Measurements from ENCODE around the gene XCL1.
A peak's percentile ranks its signal among the peaks of the same experiment; 100 is the strongest.
"Not testable (repeated sequence)": the region's sequence is repeated elsewhere in the genome, so short reads cannot be mapped to it uniquely, and the experiment has no call there.

Gene XCL1, protein sequence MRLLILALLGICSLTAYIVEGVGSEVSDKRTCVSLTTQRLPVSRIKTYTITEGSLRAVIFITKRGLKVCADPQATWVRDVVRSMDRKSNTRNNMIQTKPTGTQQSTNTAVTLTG

DNA sequence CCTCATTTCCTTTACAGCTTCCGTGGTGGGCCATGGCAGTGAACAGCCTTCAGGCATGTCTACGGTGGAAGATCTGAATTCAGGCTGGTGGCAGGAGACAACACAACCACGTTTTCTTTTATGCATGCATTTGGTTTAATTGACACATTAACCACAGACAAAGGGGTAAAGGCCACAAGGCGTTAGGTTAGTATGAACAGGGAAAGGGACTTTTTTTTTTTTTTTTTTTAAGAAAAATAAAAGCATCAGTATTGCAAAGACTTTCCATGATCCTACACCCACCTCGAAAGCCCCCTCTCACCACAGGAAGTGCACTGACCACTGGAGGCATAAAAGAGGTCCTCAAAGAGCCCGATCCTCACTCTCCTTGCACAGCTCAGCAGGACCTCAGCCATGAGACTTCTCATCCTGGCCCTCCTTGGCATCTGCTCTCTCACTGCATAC lies at the start of gene XCL1:
XCL1 (plus strand) TSS at position 361 of the 444 bp plus-strand sequence; CDS start at position 394, 33 bp downstream.
- POLR2A ChIA-PET (ENCODE audit: low non-redundant PET); DNase-seq (ENCODE audit: low spot score); H3K27ac ChIP-seq: not testable (repeated sequence)
- CTCF ChIA-PET: interaction anchor here (1.1 kb wide), 1 partner anchor 20 kb away, joined by 3 read pairs; no protein-coding TSS in a partner anchor

DNA sequence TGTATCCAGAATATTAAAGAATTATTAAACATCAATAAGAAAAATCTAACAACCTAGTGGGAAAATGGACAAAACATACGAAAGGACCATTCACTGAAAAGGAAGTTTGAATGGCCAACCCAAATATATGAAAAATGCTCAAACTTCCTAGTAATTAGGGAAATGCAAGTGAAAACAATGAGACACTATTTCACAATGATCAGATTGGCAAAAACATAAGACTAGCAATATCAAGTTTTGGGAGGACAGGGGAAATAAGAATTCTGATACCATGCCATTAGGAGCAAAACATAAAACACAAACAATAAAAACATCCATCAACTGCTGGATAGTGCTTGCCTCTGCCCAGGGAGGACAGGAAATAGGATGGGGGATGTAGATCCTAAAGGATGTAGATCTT lies 46.9 kb upstream of the XCL1 start:
- POLR2A ChIA-PET (ENCODE audit: low non-redundant PET): no interaction called here
- no peak overlapping the region for H3K27ac ChIP-seq
- TF ChIP-seq, protein P1, sequence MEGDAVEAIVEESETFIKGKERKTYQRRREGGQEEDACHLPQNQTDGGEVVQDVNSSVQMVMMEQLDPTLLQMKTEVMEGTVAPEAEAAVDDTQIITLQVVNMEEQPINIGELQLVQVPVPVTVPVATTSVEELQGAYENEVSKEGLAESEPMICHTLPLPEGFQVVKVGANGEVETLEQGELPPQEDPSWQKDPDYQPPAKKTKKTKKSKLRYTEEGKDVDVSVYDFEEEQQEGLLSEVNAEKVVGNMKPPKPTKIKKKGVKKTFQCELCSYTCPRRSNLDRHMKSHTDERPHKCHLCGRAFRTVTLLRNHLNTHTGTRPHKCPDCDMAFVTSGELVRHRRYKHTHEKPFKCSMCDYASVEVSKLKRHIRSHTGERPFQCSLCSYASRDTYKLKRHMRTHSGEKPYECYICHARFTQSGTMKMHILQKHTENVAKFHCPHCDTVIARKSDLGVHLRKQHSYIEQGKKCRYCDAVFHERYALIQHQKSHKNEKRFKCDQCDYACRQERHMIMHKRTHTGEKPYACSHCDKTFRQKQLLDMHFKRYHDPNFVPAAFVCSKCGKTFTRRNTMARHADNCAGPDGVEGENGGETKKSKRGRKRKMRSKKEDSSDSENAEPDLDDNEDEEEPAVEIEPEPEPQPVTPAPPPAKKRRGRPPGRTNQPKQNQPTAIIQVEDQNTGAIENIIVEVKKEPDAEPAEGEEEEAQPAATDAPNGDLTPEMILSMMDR (conservative IDR thresholded peaks at IDR 0.05; ENCODE audit: low read depth): no peak
- DNase-seq (ENCODE audit: low spot score): no peak
- CTCF ChIA-PET: interaction anchor here (0.7 kb wide), 1 partner anchor 208 kb away, joined by 5 read pairs; no protein-coding TSS in a partner anchor

DNA sequence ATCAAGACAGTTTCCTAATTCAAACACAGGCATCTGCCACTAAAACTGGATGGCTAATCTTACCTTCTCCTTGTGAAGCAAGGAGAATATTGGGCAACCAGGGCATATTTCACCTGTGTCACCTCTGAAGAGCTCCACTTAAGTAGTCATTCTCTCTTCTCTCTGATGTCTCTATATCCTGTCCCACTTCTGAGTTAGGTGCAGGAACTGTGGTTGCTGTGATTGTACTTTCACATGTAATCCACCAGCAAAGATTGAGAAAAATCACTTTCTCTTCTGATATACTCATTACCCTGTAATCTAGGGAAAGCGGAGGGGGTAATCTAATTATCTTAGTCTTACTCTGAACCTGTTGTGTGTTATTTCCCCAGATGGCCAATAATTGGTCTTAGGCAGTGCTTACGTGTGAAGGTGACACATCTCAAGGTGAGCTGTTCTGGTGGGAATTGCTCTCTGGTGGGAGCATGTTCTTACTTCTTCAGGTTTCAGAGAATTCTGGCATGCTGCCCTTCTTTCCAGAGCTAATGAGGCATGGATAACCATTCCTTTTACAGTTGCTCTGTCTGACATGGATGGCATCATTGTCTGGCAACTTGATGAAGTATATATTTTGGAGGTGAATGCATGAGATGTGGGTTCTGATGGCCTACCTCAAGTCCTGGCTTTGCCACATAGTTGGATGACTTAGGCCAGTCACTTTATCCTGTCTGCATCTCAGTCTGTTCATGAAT lies 44.6 kb upstream of the XCL1 start:
- DNase-seq (ENCODE audit: low spot score): no peak
- ChIA-PET CTCF (no interaction called here), POLR2A (ENCODE audit: low non-redundant PET) (no interaction called here)
- TF ChIP-seq, protein P1 (conservative IDR thresholded peaks at IDR 0.05; ENCODE audit: low read depth): no peak
- H3K27ac ChIP-seq: no peak overlapping the region

DNA sequence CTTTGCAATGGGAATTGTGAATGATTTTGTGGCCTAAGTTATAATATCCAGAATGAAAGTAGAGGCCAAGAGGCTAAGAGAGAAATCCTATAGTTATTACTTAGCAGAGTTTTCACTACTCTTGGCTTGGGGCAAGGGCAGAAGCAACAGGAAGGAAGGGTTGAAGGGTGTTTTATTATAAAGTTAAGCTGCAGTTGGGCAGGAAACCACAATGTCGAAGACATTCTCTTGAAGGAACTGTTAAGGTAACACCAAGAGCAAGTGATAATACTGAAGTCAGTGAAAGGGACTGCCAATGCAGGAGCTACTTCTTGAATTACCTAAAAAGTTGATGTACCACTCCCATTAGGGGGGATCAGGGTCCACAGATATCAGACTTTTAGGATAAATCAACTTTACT lies 40.9 kb upstream of the XCL1 start:
- no peak overlapping the region for H3K27ac ChIP-seq
- ChIA-PET CTCF (no interaction called here), POLR2A (ENCODE audit: low non-redundant PET) (no interaction called here)
- TF ChIP-seq, protein P1 (conservative IDR thresholded peaks at IDR 0.05; ENCODE audit: low read depth): no peak
- no peak for DNase-seq (ENCODE audit: low spot score)

DNA sequence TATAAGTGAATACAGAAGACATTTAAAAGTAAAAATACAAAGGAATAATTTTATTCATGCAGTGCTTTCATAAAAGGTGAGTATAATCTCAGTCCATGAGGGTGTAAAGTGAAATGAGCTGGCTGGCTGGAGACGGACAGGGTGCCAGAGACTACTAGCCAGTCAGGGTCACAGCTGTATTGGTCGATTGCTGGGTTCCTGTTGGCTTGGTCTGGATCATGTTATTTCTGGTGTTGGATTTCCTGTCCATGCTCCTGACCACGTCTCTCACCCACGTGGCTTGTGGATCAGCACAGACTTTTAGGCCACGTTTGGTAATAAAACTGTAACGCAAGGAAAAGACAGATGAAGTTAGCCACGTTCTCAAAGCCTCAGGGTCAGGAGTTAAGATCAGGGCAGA lies 35.6 kb upstream of the XCL1 start:
- H3K27ac ChIP-seq; POLR2A ChIA-PET (ENCODE audit: low non-redundant PET); CTCF ChIA-PET; DNase-seq (ENCODE audit: low spot score): not testable (repeated sequence)

DNA sequence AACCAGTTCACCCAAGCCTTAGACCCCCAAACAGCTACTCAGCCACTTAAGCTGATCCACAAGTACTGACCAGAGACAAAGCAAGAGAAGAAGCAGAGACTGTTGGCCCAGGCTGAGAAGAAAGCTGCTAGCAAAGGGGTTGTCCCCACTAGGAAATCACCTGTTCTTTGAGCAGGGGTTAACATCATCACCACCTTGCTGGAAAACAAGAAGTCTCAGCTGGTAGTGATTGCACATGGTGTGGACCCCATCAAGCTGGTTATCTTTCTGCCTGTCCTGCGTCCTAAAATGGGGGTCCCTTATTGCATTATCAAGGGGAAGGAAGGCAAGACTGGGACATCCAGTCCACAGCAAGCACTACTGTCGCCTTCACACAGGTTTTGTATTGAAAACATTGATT lies 33.4 kb upstream of the XCL1 start:
- CTCF ChIA-PET; POLR2A ChIA-PET (ENCODE audit: low non-redundant PET); DNase-seq (ENCODE audit: low spot score); H3K27ac ChIP-seq: not testable (repeated sequence)

DNA sequence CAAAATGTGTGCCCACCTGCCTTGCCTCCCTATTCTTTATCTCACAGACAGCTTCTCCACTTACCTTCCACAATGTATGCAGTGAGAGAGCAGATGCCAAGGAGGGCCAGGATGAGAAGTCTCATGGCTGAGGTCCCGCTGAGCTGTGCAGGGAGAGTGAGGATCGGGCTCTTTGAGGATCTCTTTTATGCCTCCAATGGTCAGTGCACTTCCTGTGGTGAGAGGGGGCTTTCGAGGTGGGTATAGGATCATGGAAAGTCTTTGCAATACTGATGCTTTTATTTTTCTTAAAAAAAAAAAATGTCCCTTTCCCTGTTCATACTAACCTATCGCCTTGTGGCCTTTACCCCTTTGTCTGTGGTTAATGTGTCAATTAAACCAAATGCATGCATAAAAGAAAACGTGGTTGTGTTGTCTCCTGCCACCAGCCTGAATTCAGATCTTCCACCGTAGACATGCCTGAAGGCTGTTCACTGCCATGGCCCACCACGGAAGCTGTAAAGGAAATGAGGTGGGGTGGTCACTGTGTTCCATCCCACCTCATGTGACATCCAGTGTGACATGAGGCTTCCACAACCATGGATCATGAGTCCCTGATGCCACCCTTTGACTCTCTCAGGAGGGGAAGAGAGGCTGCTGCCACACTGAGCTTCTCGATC lies 32.4 kb upstream of the XCL1 start, which contains the start of gene XCL2:
XCL2 (minus strand) TSS at position 158 of the 659 bp plus-strand sequence; CDS start at position 125, 33 bp downstream.
- CTCF ChIA-PET: not testable (repeated sequence)

DNA sequence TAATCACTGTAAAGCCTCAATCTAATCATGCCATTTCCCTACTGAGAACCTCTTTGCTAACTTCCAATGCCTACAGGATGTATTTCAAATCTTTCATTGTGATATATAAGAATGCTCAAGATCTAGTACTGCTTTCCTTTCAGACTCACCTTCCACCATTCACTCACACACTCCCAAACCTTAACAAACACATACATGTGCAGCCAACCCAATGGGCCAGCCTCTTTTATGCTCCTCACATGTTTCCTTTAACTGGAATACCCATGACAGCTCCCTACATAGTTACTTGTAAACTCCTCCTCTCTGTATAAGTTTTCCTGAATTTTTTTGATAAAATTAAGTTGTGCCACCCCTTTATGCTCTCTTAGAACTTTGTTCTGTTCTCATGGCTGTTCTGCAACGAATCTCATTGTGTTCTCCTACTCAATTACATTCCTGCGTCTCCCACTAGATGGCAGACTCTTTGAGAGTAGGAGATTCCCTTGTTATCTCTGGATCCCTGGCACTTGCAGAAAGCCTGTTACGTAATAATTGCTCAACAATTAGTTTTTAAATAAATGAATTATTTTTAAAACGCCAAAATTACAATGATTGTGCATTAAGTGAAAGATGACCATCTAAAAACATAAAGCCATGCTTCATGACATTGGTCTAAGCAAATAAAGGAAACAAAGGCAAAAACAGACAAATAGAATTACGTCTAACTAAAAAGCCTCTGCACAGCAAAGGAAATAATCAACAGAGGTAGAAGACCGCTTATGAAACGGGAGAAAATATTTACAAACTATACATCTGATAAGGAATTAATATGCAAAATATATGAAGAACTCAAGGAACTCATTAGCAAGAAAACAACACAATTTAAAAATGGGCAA lies 30.5 kb upstream of the XCL1 start:
- DNase-seq (ENCODE audit: low spot score): peak; percentile 6
- CTCF ChIA-PET: not testable (repeated sequence)

More for the DNA sequence above, 32.4 kb upstream of the XCL1 start, which contains the start of gene XCL2:
- POLR2A ChIA-PET (ENCODE audit: low non-redundant PET); DNase-seq (ENCODE audit: low spot score); H3K27ac ChIP-seq: not testable (repeated sequence)

DNA sequence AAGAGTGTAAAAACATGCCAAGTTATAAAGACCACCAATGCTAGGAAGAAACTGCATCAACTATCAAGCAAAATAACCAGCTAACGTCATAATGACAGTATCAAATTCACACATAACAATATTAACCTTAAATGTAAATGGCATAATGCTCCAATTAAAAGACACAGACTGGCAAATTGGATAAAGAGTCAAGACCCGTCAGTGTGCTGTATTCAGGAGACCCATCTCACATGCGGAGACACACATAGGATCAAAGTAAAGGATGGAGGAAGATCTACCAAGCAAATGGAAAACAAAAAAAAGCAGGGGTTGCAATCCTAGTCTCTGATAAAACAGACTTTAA lies 29.9 kb upstream of the XCL1 start:
- POLR2A ChIA-PET (ENCODE audit: low non-redundant PET); DNase-seq (ENCODE audit: low spot score); CTCF ChIA-PET; H3K27ac ChIP-seq: not testable (repeated sequence)

More for the DNA sequence above, 30.5 kb upstream of the XCL1 start:
- TF ChIP-seq, protein P1 (conservative IDR thresholded peaks at IDR 0.05; ENCODE audit: low read depth): peak; percentile 23; the same call in 1 of the 2 replicates
- H3K27ac ChIP-seq; POLR2A ChIA-PET (ENCODE audit: low non-redundant PET): not testable (repeated sequence)
